GM12878 (cell line): Measurements from ENCODE around the gene SGK2. TPM values are rescaled to one million over a fixed set of nuclear protein-coding genes. Genes with fewer than 3 reads are reported as not detected.

Experiments
- ATAC-seq: fragments of 200-7000 bp; cut with Tn5 transposase; 3 replicates; pipeline ENCODE4 v1.9.1; 2020; ENCODE audit warnings: mild to moderate bottlenecking, moderate library complexity
- BruUV-seq: library from RNA; stranded (reverse); fragments of 400-500 nt; replicated peaks from 2 replicates; lab custom pipeline; 2021; lab: Mats Ljungman, UMichigan
- CTCF ChIA-PET: fragments of 300-600 bp; sonication (Branson Sonifier 250); formaldehyde crosslinking; extraction: SDS; loops from one replicate; lab custom pipeline; 2021; ENCODE audit warnings: inconsistent platforms; lab: Yijun Ruan, JAX
- POLR2A ChIA-PET: fragments of 350-600 bp; formaldehyde crosslinking; extraction: SDS; loops from one replicate; lab custom pipeline; 2021; ENCODE audit warnings: inconsistent platforms; lab: Charles Lee
- RAD21 ChIA-PET: fragments of 300-600 bp; sonication (Branson Sonifier 250); formaldehyde crosslinking; loops from one replicate; lab custom pipeline; 2023; ENCODE audit warnings: antibody characterized with exemption; ENCODE audit not compliant: unreplicated experiment; lab: Charles Lee
- SMC1A ChIA-PET: fragments of 300-600 bp; sonication (Branson Sonifier 250); formaldehyde crosslinking; loops from one replicate; lab custom pipeline; 2023; ENCODE audit not compliant: unreplicated experiment, uncharacterized antibody; lab: Charles Lee
- DNase-seq: peaks from one replicate; pipeline ENCODE4 v3.0.0-alpha.2; 2011; ENCODE audit warnings: low read depth, low spot score
- FAIRE-seq: peaks from 3 replicates; lab custom pipeline; 2011; peaks lifted over from hg19 to GRCh38; lab: Jason Lieb, UNC
- H2AFZ ChIP-seq: 2 replicates; pipeline ENCODE4 v1.6.0; 2011; ENCODE audit warnings: low read depth, low read length, control low read depth; ENCODE audit not compliant: control insufficient read depth
- H3K27ac ChIP-seq: 2 replicates; pipeline ENCODE4 v1.5.1; 2011; ENCODE audit warnings: control low read depth; ENCODE audit not compliant: control insufficient read depth, insufficient read depth
- H3K27me3 ChIP-seq, 2 experiments: replicated peaks in 1 of 2; 2 replicates each; pipeline versions ENCODE4 v1.6.0 to v1.6.1; 2011; ENCODE audit warnings: low read length in 1 of 2; ENCODE audit not compliant: control insufficient read depth in 2 of 2, insufficient read depth in 2 of 2
- H3K36me3 ChIP-seq, 2 experiments: 2 replicates each; pipeline ENCODE4 v1.5.1; 2011; ENCODE audit warnings: low read length in 1 of 2; ENCODE audit not compliant: control insufficient read depth in 2 of 2, insufficient read depth in 2 of 2
- H3K4me1 ChIP-seq: 2 replicates; pipeline ENCODE4 v1.6.1; 2011; ENCODE audit warnings: mild to moderate bottlenecking, low read length, moderate library complexity, mixed read lengths; ENCODE audit not compliant: control insufficient read depth, insufficient read depth
- H3K4me2 ChIP-seq: 2 replicates; pipeline ENCODE4 v1.6.0; 2011; ENCODE audit warnings: control low read depth; ENCODE audit not compliant: control insufficient read depth, insufficient read depth
- H3K4me3 ChIP-seq: fragments of 200-600 bp; sonication (generic); 2 replicates; pipeline ENCODE4 v1.5.1; 2016
- H3K79me2 ChIP-seq: 2 replicates; pipeline ENCODE4 v1.6.0; 2011; ENCODE audit warnings: low read length; ENCODE audit not compliant: control insufficient read depth, insufficient read depth
- H3K9ac ChIP-seq: 2 replicates; pipeline ENCODE4 v1.8.0; 2011; ENCODE audit warnings: low read length, control low read depth, mixed read lengths; ENCODE audit not compliant: control insufficient read depth, insufficient read depth
- H3K9me3 ChIP-seq: replicated peaks from 3 replicates; pipeline ENCODE4 v1.5.1; 2011; ENCODE audit warnings: mild to moderate bottlenecking, low read length; ENCODE audit not compliant: control insufficient read depth, insufficient read depth
- H4K20me1 ChIP-seq: 2 replicates; pipeline ENCODE4 v1.6.0; 2011; ENCODE audit not compliant: control insufficient read depth, insufficient read depth
- ASH2L ChIP-seq: fragments of 300-600, 200-600 bp; sonication (generic); IDR thresholded peaks from 2 replicates; pipeline ENCODE4 v1.6.1; 2017; ENCODE audit warnings: low read depth, mild to moderate bottlenecking, borderline replicate concordance
- BCL11A ChIP-seq: IDR thresholded peaks from 2 replicates; pipeline ENCODE4 v1.6.1; 2011; ENCODE audit warnings: low read depth, low read length
- CEBPB ChIP-seq, 2 experiments: fragments of 150-350 bp in 1 of 2; IDR thresholded peaks; 2 replicates each; pipeline ENCODE4 v1.6.1; 2012 to 2014; ENCODE audit warnings: low read depth in 2 of 2, low read length in 2 of 2, borderline replicate concordance in 1 of 2, inconsistent platforms in 1 of 2
- EP300 ChIP-seq, 2 experiments: fragments of 150-350 bp in 1 of 2; IDR thresholded peaks; 2 replicates each; pipeline ENCODE4 v1.6.1; 2011 to 2012; ENCODE audit warnings: low read depth in 2 of 2, low read length in 2 of 2, borderline replicate concordance in 1 of 2, improper control_type of control experiment in 1 of 2, inconsistent platforms in 1 of 2; ENCODE audit not compliant: control insufficient read depth in 1 of 2
- FOS ChIP-seq: IDR thresholded peaks from 3 replicates; pipeline ENCODE4 v1.6.1; 2011; ENCODE audit warnings: borderline replicate concordance; ENCODE audit not compliant: insufficient read length; ENCODE audit errors: extremely low read depth
- GATAD2B ChIP-seq: fragments of 450-650 bp; conservative IDR thresholded peaks from 2 replicates; pipeline ENCODE4 v1.6.1; 2017; ENCODE audit warnings: low read depth, mild to moderate bottlenecking, moderate library complexity
- HDGF ChIP-seq: fragments of 450-650 bp; IDR thresholded peaks from 2 replicates; pipeline ENCODE4 v1.6.1; 2016; ENCODE audit warnings: antibody characterized with exemption
- IKZF1 ChIP-seq: fragments of 450-650 bp; conservative IDR thresholded peaks from 2 replicates; pipeline ENCODE4 v1.6.1; 2017; ENCODE audit warnings: antibody characterized with exemption, mild to moderate bottlenecking
- IKZF2 ChIP-seq, 2 experiments: fragments of 450-650 bp; IDR thresholded peaks; 2 replicates each; pipeline ENCODE4 v1.6.1; 2017; ENCODE audit warnings: mild to moderate bottlenecking in 2 of 2, moderate library complexity in 2 of 2
- NFIC ChIP-seq: IDR thresholded peaks from 2 replicates; pipeline ENCODE4 v1.6.1; 2012; ENCODE audit warnings: low read depth, mild to moderate bottlenecking, inconsistent platforms, low read length, moderate library complexity
- PML ChIP-seq: IDR thresholded peaks from 2 replicates; pipeline ENCODE4 v1.6.1; 2012; ENCODE audit warnings: low read length, inconsistent platforms
- POLR2A ChIP-seq: IDR thresholded peaks from 2 replicates; pipeline ENCODE4 v1.6.1; 2011; ENCODE audit warnings: low read depth, mild to moderate bottlenecking, low read length
- RBBP5 ChIP-seq: fragments of 200-600 bp; sonication (generic); conservative IDR thresholded peaks from 2 replicates; pipeline ENCODE4 v1.6.1; 2016
- SREBF2 ChIP-seq: IDR thresholded peaks from 2 replicates; pipeline ENCODE4 v1.6.1; 2012; ENCODE audit warnings: mild to moderate bottlenecking, low read length
- TAF1 ChIP-seq: IDR thresholded peaks from 2 replicates; pipeline ENCODE4 v1.6.1; 2011; ENCODE audit warnings: mild to moderate bottlenecking, low read depth, low read length, borderline replicate concordance
- WGBS: methylation state at CpG from one replicate; pipeline ENCODE4 v1.1.6; 2016; ENCODE audit warnings: low lambda C conversion rate; ENCODE audit not compliant: insufficient replicate concordance, insufficient coverage; ENCODE audit errors: missing lambda C conversion rate; 5-methylcytosine and 5-hydroxymethylcytosine counted together
- in situ Hi-C: fragments of 300-500 bp; cut with MboI; formaldehyde crosslinking; loops from 9 replicates; pipeline ENCODE4 v1.14.3; 2018; ENCODE audit warnings: mixed read lengths
- intact Hi-C: fragments of 100-400 bp; cut with micrococcal nuclease; formaldehyde crosslinking; loops from one replicate; pipeline ENCODE4 v1.14.2; 2022; ENCODE audit not compliant: unreplicated experiment
- polyA plus RNA-seq, 11 experiments: library from polyadenylated mRNA; depleted of rRNA in 4 of 11; unstranded in 6 of 11; stranded (reverse) in 5 of 11; fragments of >200 nt; fragmentation: Nextera tagmentation in 4 of 11; fragmentation: Illumina TruSeq in 1 of 11; extraction: Ambion mirVana in 4 of 11; extraction: Trizol in 1 of 11; gene quantifications; 1 replicate in 1 of 11; 2 replicates in 10 of 11; pipeline versions ENCODE4 v1.2.1 to v1.2.3, GENCODE V29; 2011 to 2016; ENCODE audit warnings: inconsistent platforms in 2 of 11, missing spikeins in 2 of 11, low read depth in 1 of 11
- total RNA-seq, 4 experiments: library from RNA; depleted of rRNA in 3 of 4; stranded (reverse); fragments of >200 nt in 3 of 4; fragmentation: Illumina TruSeq in 1 of 4; extraction: Trizol in 1 of 4; gene quantifications; 2 replicates each; pipeline versions ENCODE4 v1.2.1 to v1.2.3, GENCODE V29; 2013 to 2021
- TF ChIP-seq, protein P1 (sequence below): fragments of 450-650 bp; IDR thresholded peaks from 2 replicates; pipeline ENCODE4 v1.6.1; 2017; ENCODE audit warnings: mild to moderate bottlenecking
- TF ChIP-seq, protein P2 (sequence below): fragments of 450-650 bp; IDR thresholded peaks from 2 replicates; pipeline ENCODE4 v1.6.1; 2017; ENCODE audit warnings: antibody characterized with exemption, mild to moderate bottlenecking, moderate library complexity
- TF ChIP-seq, protein P3 (sequence below): fragments of 450-650 bp; IDR thresholded peaks from 2 replicates; pipeline ENCODE4 v1.6.1; 2017; ENCODE audit warnings: mild to moderate bottlenecking, low read depth, inconsistent platforms; ENCODE audit not compliant: poor library complexity, severe bottlenecking

The SGK2 gene
- total and polyA plus RNA-seq, 10 of the 15 experiments (the other 5 are each of a cell fraction or from before 2014, with no cell fraction given): 0.04 to 0.96 (median 0.22) TPM; not detected in 3

DNA sequence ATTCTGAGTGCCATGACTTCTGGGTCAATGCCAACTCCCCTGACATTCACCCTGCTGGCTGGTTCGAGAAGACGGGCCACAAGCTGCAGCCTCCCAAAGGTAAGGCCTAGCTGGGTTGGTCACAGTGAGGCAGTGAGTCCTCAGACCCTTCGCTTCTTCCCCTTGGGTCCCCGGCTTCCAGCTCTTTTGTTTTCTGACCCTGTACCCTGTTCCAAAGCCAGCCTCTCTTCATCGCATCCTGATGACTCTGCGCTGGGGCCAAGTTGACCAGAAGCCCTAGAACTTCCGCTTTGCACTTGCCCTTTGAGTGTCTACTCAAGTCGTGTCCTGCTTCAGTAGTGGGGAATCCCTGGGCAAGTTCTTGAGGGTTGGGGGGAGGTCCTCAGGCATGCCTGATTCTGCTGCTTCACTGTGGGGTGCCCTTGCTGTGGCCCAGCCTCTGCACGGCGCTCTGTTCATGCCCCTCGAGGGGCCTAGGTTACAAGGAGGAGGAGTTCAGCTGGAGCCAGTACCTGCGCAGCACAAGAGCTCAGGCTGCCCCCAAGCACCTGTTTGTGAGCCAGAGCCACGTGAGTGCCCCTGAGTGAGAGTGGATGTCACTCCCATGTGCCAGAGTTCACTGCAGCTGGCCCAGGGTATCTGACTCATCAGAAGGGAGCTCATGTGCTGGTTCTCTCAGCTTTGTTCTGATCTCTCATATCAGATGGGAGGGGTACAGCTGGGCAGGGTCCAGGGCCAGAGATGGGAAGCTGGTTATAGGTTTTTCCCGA lies 28.3 kb upstream of the SGK2 start:
- CTCF ChIA-PET: interaction anchor here (0.7 to 1.3 kb wide), 2 partner anchors 10 to 81 kb away, joined by 3 read pairs; no protein-coding TSS in a partner anchor
- Histone ChIP-seq H3K4me1 (no peaks in the 10 kb centered on the region), H3K36me3 (no peaks in the 10 kb centered on the region), H3K4me2 (no peak overlapping the region), H2AFZ (no peak overlapping the region), H3K9me3 (no peaks in the 10 kb centered on the region), H3K4me3 (no peak overlapping the region), H3K27me3 (no peaks in the 10 kb centered on the region; a peak in 1 of 4 replicates), H3K9ac (no peak overlapping the region), H4K20me1 (no peaks in the 10 kb centered on the region), H3K79me2 (no peaks in the 10 kb centered on the region), H3K27ac (no peak overlapping the region)
- DNase-seq (no peak), FAIRE-seq (no peak), ATAC-seq (no peak)
- WGBS: 68% methylated on average over 14 of the region's 14 CpGs
- intact Hi-C loops: loop anchor here (10.0 kb wide), 1 partner anchor 644 kb away; no protein-coding TSS in a partner anchor
- BruUV-seq: no TSS peak
- RAD21 ChIA-PET: no interaction called here
- in situ Hi-C loops: no loop called here
- SMC1A ChIA-PET: interaction anchor here (1.3 kb wide), 1 partner anchor 8 kb away, joined by 4 read pairs; no protein-coding TSS in a partner anchor
- POLR2A ChIA-PET: interaction anchor here (0.5 kb wide), 1 partner anchor 188 kb away, joined by 4 read pairs; no protein-coding TSS in a partner anchor
- TF ChIP-seq EP300 (IDR thresholded peaks at IDR 0.05; ENCODE audit: borderline replicate concordance in 1 of 2, control insufficient read depth in 1 of 2, low read depth in 2 of 2, low read length in 2 of 2): no peak
- TF ChIP-seq, protein P1, sequence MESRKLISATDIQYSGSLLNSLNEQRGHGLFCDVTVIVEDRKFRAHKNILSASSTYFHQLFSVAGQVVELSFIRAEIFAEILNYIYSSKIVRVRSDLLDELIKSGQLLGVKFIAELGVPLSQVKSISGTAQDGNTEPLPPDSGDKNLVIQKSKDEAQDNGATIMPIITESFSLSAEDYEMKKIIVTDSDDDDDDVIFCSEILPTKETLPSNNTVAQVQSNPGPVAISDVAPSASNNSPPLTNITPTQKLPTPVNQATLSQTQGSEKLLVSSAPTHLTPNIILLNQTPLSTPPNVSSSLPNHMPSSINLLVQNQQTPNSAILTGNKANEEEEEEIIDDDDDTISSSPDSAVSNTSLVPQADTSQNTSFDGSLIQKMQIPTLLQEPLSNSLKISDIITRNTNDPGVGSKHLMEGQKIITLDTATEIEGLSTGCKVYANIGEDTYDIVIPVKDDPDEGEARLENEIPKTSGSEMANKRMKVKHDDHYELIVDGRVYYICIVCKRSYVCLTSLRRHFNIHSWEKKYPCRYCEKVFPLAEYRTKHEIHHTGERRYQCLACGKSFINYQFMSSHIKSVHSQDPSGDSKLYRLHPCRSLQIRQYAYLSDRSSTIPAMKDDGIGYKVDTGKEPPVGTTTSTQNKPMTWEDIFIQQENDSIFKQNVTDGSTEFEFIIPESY: no peak
- TF ChIP-seq, protein P2, sequence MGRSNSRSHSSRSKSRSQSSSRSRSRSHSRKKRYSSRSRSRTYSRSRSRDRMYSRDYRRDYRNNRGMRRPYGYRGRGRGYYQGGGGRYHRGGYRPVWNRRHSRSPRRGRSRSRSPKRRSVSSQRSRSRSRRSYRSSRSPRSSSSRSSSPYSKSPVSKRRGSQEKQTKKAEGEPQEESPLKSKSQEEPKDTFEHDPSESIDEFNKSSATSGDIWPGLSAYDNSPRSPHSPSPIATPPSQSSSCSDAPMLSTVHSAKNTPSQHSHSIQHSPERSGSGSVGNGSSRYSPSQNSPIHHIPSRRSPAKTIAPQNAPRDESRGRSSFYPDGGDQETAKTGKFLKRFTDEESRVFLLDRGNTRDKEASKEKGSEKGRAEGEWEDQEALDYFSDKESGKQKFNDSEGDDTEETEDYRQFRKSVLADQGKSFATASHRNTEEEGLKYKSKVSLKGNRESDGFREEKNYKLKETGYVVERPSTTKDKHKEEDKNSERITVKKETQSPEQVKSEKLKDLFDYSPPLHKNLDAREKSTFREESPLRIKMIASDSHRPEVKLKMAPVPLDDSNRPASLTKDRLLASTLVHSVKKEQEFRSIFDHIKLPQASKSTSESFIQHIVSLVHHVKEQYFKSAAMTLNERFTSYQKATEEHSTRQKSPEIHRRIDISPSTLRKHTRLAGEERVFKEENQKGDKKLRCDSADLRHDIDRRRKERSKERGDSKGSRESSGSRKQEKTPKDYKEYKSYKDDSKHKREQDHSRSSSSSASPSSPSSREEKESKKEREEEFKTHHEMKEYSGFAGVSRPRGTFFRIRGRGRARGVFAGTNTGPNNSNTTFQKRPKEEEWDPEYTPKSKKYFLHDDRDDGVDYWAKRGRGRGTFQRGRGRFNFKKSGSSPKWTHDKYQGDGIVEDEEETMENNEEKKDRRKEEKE: no peak
- TF ChIP-seq, protein P3, sequence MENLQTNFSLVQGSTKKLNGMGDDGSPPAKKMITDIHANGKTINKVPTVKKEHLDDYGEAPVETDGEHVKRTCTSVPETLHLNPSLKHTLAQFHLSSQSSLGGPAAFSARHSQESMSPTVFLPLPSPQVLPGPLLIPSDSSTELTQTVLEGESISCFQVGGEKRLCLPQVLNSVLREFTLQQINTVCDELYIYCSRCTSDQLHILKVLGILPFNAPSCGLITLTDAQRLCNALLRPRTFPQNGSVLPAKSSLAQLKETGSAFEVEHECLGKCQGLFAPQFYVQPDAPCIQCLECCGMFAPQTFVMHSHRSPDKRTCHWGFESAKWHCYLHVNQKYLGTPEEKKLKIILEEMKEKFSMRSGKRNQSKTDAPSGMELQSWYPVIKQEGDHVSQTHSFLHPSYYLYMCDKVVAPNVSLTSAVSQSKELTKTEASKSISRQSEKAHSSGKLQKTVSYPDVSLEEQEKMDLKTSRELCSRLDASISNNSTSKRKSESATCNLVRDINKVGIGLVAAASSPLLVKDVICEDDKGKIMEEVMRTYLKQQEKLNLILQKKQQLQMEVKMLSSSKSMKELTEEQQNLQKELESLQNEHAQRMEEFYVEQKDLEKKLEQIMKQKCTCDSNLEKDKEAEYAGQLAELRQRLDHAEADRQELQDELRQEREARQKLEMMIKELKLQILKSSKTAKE: no peak
- no peak for TF ChIP-seq ASH2L
- no peak for TF ChIP-seq BCL11A
- no peak for TF ChIP-seq PML
- TF ChIP-seq HDGF: no peak
- TF ChIP-seq NFIC: no peak
- no peak for TF ChIP-seq RBBP5
- TF ChIP-seq FOS: no peak
- TF ChIP-seq TAF1: no peak
- TF ChIP-seq IKZF2 (IDR thresholded peaks at IDR 0.05): no peak
- TF ChIP-seq GATAD2B: no peak
- no peak for TF ChIP-seq CEBPB (IDR thresholded peaks at IDR 0.05; ENCODE audit: borderline replicate concordance in 1 of 2, low read depth in 2 of 2, low read length in 2 of 2)
- TF ChIP-seq POLR2A: no peak
- no peak for TF ChIP-seq IKZF1
- no peak for TF ChIP-seq SREBF2
